ENCODE results near the gene DNAJB14.
"Not testable (repeated sequence)": the region's sequence is repeated elsewhere in the genome, so short reads cannot be mapped to it uniquely, and the experiment has no call there.

DNAJB14 gene
- total RNA-seq = 83.4 to 187 (median 129) reads per million in 3 experiments

GRCh38 chr4:99946356-99947189, at the start of gene DNAJB14:
Gene DNAJB14, minus strand, starts transcription at chr4:99946618. Its CDS starts 47 bp downstream, at chr4:99946571.
- peak; percentile 83 for DNase-seq

GRCh38 chr4:99991741-99992140, 45.3 kb upstream of the DNAJB14 start:
- DNase-seq = no peak

- no peak for DNase-seq
These were observed 41.3 kb upstream of the DNAJB14 start for GRCh38 chr4:99987681-99988080.

GRCh38 chr4:99986792-99987191, 40.4 kb upstream of the DNAJB14 start:
- DNase-seq = no peak

GRCh38 chr4:99983289-99983943, 37.0 kb upstream of the DNAJB14 start:
- DNase-seq = no peak

- no peak for DNase-seq
These were observed 33.5 kb upstream of the DNAJB14 start for GRCh38 chr4:99979872-99980271.

- no peak for DNase-seq
These were observed 25.2 kb upstream of the DNAJB14 start for GRCh38 chr4:99971453-99972111.

GRCh38 chr4:99968330-99968729, 21.9 kb upstream of the DNAJB14 start:
- no peak for DNase-seq

- no peak for DNase-seq
These were observed 20.3 kb upstream of the DNAJB14 start for GRCh38 chr4:99966692-99967091.

- DNase-seq = peak; percentile 52
These were observed 19.4 kb upstream of the DNAJB14 start for GRCh38 chr4:99965674-99966350.

GRCh38 chr4:99965173-99965572, 18.8 kb upstream of the DNAJB14 start:
- no peak for DNase-seq

- no peak for DNase-seq
These were observed 15.3 kb upstream of the DNAJB14 start for GRCh38 chr4:99961711-99962110.

GRCh38 chr4:99960648-99961047, 14.2 kb upstream of the DNAJB14 start:
- DNase-seq = no peak

GRCh38 chr4:99958207-99958606, 11.8 kb upstream of the DNAJB14 start:
- DNase-seq = not testable (repeated sequence)

- DNase-seq = no peak
These were observed 4.5 kb upstream of the DNAJB14 start for GRCh38 chr4:99950913-99951254.

GRCh38 chr4:99949999-99950912, 3.8 kb upstream of the DNAJB14 start, which contains the start of gene H2AZ1:
Gene H2AZ1, minus strand, starts transcription at chr4:99950275. Its CDS starts 105 bp downstream, at chr4:99950170.
- peak; percentile 95 for DNase-seq

GRCh38 chr4:99949034-99949998, 2.9 kb upstream of the DNAJB14 start:
- peak; percentile 86 for DNase-seq

- DNase-seq = no peak
These were observed 1.2 kb upstream of the DNAJB14 start for GRCh38 chr4:99947608-99948007.

GRCh38 chr4:99947190-99947578, 766 bp upstream of the DNAJB14 start:
- no peak for DNase-seq

GRCh38 chr4:99945718-99946355, 581 bp downstream of the DNAJB14 start:
- no peak for DNase-seq

All from central memory CD4-positive, alpha-beta T cell (primary cell).